Muscle layer of duodenum (tissue), 2 donors: ENCODE measurements around the gene KIAA1549.
"Not testable (repeated sequence)": the region's sequence is repeated elsewhere in the genome, so short reads cannot be mapped to it uniquely, and the experiment has no call there.

Experiments used
- H3K27ac ChIP-seq: one replicate; pipeline ENCODE4 v1.7.0; 2013; ENCODE audit warnings: mild to moderate bottlenecking, low read length
- H3K27me3 ChIP-seq: one replicate; pipeline ENCODE4 v1.7.0; 2013; ENCODE audit warnings: low read depth, mild to moderate bottlenecking, control low read depth, low read length
- H3K36me3 ChIP-seq, 2 donors: one replicate each; pipeline ENCODE4 v1.7.0; 2013; ENCODE audit warnings: low read length in 2 of 2, control low read depth in 1 of 2, mild to moderate bottlenecking in 1 of 2; ENCODE audit not compliant: insufficient read depth in 2 of 2, control insufficient read depth in 1 of 2
- H3K4me1 ChIP-seq, 2 donors: one replicate each; pipeline ENCODE4 v1.7.0; 2013; ENCODE audit warnings: low read length in 2 of 2, mild to moderate bottlenecking in 2 of 2, control low read depth in 1 of 2, moderate library complexity in 1 of 2; ENCODE audit not compliant: insufficient read depth in 2 of 2, control insufficient read depth in 1 of 2
- H3K4me3 ChIP-seq, 2 donors: one replicate each; pipeline ENCODE4 v1.7.0; 2013; ENCODE audit warnings: low read length in 2 of 2, low read depth in 1 of 2, mild to moderate bottlenecking in 1 of 2
- H3K9me3 ChIP-seq, 2 donors: one replicate each; pipeline ENCODE4 v1.7.0; 2013; ENCODE audit warnings: low read length in 2 of 2, control low read depth in 1 of 2, mild to moderate bottlenecking in 1 of 2; ENCODE audit not compliant: control insufficient read depth in 1 of 2
- donor health status: healthy.

The KIAA1549 gene

DNA sequence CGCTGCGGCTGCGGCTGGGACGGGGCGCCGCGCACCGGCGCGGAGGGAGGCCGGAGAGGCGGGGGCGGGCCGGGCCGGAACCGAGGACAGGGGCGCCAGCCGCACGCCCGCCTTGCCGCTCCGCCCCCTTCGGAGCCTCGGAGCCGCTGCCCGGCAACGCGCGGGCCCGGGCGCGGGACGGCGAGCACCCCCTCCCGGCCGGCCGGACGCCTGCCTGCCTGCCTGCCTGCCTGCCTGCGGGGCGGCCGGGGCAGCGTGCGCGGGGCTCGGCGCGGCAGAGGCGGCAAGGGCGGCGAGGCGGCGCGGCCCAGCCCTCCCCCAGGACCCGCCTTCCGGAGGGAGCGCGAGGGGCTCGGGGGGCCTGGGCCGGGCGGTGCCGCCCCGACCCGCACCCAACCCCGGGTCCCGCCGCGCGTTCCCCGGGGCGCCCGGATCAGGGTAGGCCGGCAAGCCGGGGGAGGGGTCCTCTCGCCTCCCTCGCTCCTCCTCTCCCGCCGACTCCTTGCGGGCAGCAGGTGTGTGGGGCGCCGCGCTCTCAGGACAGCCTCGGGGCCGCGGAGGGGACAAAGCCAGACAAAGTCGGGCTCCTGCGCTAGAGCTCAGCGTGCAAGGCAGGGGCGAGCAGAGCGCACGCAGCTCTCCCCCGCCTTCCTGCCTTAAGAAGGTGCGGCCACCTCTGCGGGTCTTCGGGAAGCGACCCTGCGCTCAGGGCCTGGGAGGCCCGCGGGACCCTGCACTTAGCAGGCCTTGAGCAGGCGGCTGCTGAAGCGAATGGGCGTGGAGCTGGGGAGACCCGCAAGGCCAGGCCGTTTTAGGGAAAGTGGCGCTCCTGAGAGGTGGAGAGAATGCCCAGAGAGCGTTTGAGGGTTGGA, at the start of gene KIAA1549:
KIAA1549 (minus strand) TSS at position 58 of the 872 bp plus-strand sequence. CDS start 120 bp downstream, outside the sequence.
- no peak within 1 kb of the TSS for H3K27ac ChIP-seq
- H3K4me1 ChIP-seq, result peaks cover 0 to 17% of the 10 kb centered on the region in 2 donors
- no peaks in the 10 kb centered on the region for H3K36me3 ChIP-seq
- H3K27me3 ChIP-seq, result no peaks in the 10 kb centered on the region
- peak within 1 kb of the TSS; percentile 71 to 75 for H3K4me3 ChIP-seq
- H3K9me3 ChIP-seq, result no peaks in the 10 kb centered on the region

GRCh38 chr7:139029353-139029752, 48.2 kb upstream of the KIAA1549 start:
- no peak overlapping the region for H3K4me3 ChIP-seq
- H3K4me1 ChIP-seq, result peaks cover 0 to 9% of the 10 kb centered on the region in 2 donors
- no peaks in the 10 kb centered on the region for H3K27me3 ChIP-seq
- H3K9me3 ChIP-seq, result no peaks in the 10 kb centered on the region
- no peak overlapping the region for H3K27ac ChIP-seq
- peaks cover 29 to 44% of the 10 kb centered on the region in 2 donors for H3K36me3 ChIP-seq

DNA sequence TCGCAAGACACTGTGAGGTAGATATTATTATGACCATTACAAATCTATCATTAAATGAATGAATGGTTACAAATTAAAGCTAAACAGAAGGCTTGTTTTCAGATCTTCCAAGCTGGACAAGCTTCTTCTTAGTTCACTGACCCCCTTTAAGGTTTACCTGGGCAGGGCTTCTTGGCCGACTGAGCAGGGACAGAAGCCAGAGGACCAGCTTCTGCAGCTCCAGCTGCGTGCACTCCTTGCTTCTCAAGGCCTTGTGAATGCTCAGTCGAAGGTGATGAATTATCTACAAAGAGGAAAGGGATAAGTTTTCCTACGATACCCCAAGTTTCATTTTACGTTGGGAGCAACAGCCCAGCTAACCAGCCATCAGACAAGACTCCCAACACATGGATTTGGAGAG, 45.4 kb upstream of the KIAA1549 start:
- Histone ChIP-seq H3K27me3 (no peaks in the 10 kb centered on the region), H3K4me1 (no peaks in the 10 kb centered on the region), H3K4me3 (no peak overlapping the region), H3K36me3 (peaks cover 32 to 49% of the 10 kb centered on the region in 2 donors), H3K9me3 (no peaks in the 10 kb centered on the region), H3K27ac (no peak overlapping the region)

GRCh38 chr7:139025861-139026260, 44.7 kb upstream of the KIAA1549 start:
- H3K27ac ChIP-seq, H3K4me1 ChIP-seq, H3K9me3 ChIP-seq, H3K4me3 ChIP-seq, H3K27me3 ChIP-seq: not testable (repeated sequence)
- H3K36me3 ChIP-seq, result peaks cover 32 to 49% of the 10 kb centered on the region in 2 donors

DNA sequence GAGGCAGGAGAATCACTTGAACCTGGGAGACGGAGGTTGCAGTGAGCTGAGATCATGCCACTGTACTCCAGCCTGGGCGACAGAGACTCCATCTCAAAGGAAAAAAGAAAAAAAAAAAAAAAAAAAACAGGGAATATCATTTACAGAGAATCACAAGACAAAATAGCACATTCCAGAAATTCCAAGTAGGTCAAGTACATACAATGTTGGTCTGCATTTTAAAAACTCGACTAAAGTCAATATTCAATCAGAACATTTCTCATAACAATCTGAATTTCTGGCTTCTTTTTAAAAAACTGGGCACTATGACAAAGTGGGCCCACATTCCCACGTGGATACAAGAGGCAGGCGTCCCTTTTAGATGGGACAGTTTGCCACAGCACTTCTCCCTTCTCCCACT, 41.9 kb upstream of the KIAA1549 start:
- Histone ChIP-seq H3K4me1 (no peaks in the 10 kb centered on the region), H3K27me3 (no peaks in the 10 kb centered on the region), H3K9me3 (no peaks in the 10 kb centered on the region), H3K36me3 (peaks cover 22 to 28% of the 10 kb centered on the region in 2 donors), H3K4me3 (no peak overlapping the region), H3K27ac (no peak overlapping the region)

GRCh38 chr7:139022286-139022685, 41.1 kb upstream of the KIAA1549 start:
- H3K27me3 ChIP-seq, result no peaks in the 10 kb centered on the region
- no peaks in the 10 kb centered on the region for H3K4me1 ChIP-seq
- H3K9me3 ChIP-seq, result no peaks in the 10 kb centered on the region
- H3K36me3 ChIP-seq, result peaks cover 22% of the 10 kb centered on the region in 2 donors
- no peak overlapping the region for H3K27ac ChIP-seq
- no peak overlapping the region for H3K4me3 ChIP-seq

GRCh38 chr7:139018910-139019309, 37.7 kb upstream of the KIAA1549 start:
- H3K4me1 ChIP-seq, result no peaks in the 10 kb centered on the region
- H3K27ac ChIP-seq, result no peak overlapping the region
- no peak overlapping the region for H3K4me3 ChIP-seq
- H3K9me3 ChIP-seq, result no peaks in the 10 kb centered on the region
- no peaks in the 10 kb centered on the region for H3K27me3 ChIP-seq
- H3K36me3 ChIP-seq, result peaks cover 4 to 6% of the 10 kb centered on the region in 2 donors

GRCh38 chr7:139016931-139017511, 35.8 kb upstream of the KIAA1549 start:
- no peaks in the 10 kb centered on the region for H3K4me1 ChIP-seq
- H3K36me3 ChIP-seq, result no peaks in the 10 kb centered on the region
- H3K27ac ChIP-seq, result no peak overlapping the region
- no peak overlapping the region for H3K4me3 ChIP-seq
- no peaks in the 10 kb centered on the region for H3K9me3 ChIP-seq
- H3K27me3 ChIP-seq, result no peaks in the 10 kb centered on the region

- Histone ChIP-seq H3K27ac (no peak overlapping the region), H3K4me3 (no peak overlapping the region), H3K36me3 (no peaks in the 10 kb centered on the region), H3K4me1 (no peaks in the 10 kb centered on the region), H3K9me3 (no peaks in the 10 kb centered on the region), H3K27me3 (no peaks in the 10 kb centered on the region)
Measured at GRCh38 chr7:139011373-139011772, 30.2 kb upstream of the KIAA1549 start.

- Histone ChIP-seq H3K9me3 (peaks cover 0 to 4% of the 10 kb centered on the region in 2 donors), H3K4me1 (no peaks in the 10 kb centered on the region), H3K4me3 (no peak overlapping the region), H3K27ac (no peak overlapping the region), H3K27me3 (no peaks in the 10 kb centered on the region), H3K36me3 (no peaks in the 10 kb centered on the region)
Measured at GRCh38 chr7:139004321-139005090, 23.3 kb upstream of the KIAA1549 start.

DNA sequence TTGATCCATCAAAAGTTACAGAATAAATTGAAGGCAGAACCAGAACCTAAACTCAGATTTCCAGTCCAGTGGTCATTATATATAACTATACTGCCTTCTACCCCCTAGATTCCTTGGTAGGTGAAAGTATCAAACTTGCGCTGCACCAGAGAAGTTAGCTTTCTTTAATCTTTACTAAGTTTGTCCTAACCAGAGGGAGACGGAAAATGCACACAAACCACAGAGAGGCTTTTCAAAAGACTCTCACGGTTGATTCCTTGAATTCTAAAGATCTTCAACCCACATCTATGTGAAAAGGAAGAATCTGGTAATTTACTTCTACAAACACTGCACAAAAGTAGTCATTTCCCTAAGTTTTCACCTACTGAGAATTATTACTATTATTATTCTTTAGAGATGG, 18.2 kb upstream of the KIAA1549 start:
- H3K9me3 ChIP-seq, result no peaks in the 10 kb centered on the region
- no peaks in the 10 kb centered on the region for H3K27me3 ChIP-seq
- no peaks in the 10 kb centered on the region for H3K4me1 ChIP-seq
- H3K36me3 ChIP-seq, result no peaks in the 10 kb centered on the region
- no peak overlapping the region for H3K27ac ChIP-seq
- H3K4me3 ChIP-seq, result no peak overlapping the region
